DMS114 treated with DMSO at 0.1 percent for 48 hours (cell line): Measurements from ENCODE around the gene UTF1.
"Not testable (repeated sequence)": the region's sequence is repeated elsewhere in the genome, so short reads cannot be mapped to it uniquely, and the experiment has no call there.

Experiments used
- DNase-seq: peaks from one replicate; lab custom pipeline; 2025; ENCODE audit not compliant: unreplicated experiment; lab: John Stamatoyannopoulos, UW

The UTF1 gene

DNA sequence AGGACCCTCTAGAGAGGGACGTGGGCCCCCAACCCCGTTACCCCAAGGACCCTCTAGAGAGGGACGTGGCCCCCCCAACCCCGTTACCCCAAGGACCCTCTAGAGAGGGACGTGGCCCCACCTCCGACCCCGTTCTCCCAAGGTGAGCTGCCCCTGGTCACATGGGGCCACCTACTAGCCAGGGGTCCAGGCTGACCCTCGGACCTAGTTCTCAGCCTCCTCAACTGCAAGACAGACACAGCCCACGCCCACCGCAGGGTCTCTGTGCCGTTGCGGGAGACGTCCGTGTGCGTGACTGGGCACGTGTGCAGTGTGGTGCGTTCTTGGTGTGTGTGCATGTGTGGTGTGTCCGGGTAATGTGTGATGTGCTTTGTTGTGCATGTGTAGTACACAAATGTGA, 21.6 kb upstream of the UTF1 start:
- DNase-seq: no peak

DNA sequence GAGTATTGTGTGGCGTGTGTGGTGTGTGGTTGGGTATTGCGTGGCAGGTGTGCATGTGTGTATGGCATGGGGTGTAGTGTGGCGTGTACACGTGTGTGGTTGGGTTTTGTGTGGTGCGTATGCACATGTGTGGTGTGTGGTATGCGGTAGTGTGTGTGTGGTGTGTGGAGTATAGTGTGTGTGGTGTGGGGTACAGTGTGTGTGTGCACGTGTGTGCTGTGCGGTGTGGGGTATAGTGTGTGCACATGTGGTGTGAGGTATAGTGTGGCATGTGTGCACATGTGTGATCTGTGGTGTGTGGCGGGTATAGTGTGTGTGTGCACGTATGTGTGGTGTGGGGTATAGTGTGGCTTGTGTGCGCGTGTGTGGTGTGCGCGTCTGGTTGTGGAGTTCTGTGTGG, 20.9 kb upstream of the UTF1 start:
- DNase-seq: no peak

DNA sequence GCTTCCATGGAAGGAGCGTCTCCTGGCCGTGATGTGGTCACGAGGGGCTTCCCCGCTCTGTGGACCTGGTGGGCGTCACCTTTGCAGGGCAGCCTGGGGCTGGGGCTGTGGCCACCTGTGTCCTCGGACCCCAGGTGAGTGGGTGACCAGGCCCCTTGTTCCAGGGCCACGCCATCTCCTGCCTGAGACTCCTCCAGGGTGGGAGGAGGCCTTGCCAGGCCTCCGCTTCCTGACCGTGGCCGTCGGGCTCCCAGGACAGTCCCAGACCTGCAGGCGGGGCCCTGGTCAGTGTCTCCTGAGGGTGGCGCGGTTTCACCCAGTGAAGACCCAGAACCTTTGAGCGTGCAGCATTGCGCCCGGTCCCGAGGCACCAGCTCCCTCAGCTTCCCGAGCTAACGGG, 20.4 kb upstream of the UTF1 start:
- no peak for DNase-seq

DNA sequence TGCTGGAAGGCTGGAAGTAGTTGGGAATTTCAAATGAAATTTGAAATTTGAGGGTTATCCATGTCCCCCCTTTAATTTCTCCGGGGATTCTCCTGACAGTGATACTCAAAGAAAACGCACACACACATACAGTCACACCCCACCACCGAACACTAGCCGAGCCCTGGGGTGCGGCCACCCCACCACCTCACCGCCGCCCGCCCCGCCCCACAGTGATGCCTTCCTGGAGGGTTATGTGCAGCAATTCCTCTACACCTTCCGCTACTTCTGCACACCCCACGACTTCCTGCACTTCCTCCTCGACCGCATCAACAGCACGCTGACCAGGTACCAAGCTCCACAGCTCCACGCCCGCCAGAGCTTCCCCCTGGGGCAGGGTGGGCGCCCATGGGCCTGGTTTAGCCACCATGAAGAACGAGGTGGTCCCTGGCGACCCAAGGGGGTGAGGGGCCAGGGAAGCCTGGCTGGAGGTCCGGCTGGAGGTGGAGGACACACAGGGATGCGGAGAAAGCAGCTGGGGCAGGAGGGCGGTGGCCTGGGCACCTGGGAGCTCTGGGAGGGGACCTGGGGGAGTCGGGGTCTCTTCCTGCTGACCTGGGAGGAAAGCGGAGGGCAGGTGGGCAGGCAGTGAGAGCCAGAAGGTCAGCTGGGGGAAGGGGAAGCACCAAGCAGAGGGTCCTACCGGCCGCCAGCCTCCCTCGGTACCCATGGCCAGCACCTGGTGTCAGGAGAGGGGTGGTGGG, 19.4 kb upstream of the UTF1 start:
- DNase-seq: no peak

DNA sequence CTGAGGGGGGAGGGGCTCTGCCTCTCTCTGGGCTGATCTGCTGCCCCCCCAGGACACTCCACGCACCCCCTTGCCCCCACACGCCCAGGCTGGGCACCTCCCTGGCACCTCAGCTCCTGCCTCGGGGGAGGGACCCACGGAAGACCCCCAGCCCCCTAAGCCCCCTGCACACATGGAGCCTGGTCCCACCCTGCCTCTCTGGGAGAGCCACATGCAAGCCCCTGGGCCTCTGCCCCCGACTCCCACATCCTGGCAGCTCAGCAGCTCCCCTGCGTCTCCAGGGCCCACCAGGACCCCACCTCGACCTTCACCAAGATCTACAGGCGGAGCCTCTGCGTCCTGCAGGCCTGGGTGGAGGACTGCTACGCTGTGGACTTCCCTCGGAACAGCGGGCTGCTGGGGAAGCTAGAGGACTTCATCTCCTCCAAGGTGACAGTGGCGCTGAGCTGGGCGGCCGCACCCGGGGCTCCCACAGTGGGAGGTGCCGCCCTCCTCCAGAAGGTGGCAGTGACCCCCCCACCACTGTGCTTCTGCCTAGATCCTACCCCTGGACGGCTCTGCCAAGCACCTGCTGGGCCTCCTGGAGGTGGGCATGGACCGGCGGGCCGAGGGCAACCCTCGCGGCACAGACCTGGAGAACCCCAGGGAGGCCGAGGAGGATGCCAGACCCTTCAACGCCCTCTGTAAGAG, 18.7 kb upstream of the UTF1 start:
- no peak for DNase-seq

DNA sequence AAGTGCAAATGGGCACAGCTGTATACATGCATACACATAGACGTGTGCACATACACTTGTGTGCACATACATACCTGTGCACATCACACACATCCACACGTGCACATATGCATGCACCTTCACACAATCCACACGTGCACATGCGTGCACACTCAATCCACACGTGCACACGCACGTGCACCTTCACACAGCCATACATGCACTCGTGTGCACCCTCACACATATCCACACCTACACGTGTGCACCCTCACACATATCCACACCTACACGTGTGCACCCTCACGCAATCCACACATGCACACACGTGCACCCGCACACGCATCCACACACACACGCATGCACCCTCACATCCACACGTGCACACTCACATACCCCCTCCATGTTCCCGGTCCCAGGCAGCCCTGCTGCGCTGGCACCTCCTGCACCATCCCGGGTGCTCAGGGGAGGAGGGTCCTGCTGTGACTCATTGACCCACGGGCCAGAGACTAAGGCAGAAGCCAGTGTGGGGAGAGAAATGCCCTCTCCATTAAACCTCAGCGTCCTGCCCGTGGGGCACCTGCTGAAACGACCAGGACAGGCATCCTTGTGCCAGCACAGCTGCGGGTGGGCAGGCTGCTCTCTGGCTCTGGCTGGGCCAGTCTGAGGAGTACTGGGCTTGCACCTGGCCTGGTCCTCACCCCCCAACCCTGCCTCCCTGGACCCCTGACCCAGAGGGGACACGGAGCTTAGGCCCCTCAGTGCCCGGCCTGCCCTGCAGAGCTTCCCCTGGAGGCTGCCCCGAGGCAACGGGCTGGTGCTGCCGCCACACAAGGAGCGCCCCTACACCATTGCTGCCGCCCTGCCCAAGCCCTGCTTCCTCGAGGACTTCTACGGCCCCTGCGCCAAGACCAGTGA, 17.8 kb upstream of the UTF1 start:
- no peak for DNase-seq

DNA sequence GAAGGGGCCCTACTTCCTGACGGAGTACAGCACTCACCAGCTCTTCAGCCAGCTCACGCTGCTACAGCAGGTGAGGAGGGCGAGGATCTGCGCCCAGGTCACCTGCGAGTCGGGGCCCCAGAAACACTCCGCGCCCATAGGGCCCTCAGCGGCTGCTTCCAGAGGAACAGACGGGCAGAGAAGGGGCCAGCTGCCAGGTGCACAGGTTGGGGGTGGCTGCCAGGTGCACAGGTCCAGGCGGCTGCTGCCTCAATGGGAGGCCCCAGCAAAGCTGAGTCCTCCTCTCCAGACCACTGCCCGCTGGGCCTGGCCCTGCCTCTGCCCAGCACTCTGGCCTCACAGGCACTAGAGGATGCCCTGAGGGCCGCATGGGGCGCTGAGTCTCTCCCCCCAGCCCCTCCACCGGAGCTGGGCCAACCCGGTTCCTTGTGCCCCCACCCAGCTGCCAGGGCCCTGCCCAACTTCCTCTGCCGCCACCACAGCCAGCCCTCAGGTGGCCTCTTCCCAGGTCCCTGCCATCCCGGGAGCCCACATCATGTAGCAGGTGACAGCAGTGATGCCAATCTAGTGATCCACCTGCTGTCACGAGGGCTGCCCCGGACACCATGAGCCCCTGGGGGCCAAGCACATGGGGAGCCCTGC, 17.0 kb upstream of the UTF1 start:
- DNase-seq: no peak

DNA sequence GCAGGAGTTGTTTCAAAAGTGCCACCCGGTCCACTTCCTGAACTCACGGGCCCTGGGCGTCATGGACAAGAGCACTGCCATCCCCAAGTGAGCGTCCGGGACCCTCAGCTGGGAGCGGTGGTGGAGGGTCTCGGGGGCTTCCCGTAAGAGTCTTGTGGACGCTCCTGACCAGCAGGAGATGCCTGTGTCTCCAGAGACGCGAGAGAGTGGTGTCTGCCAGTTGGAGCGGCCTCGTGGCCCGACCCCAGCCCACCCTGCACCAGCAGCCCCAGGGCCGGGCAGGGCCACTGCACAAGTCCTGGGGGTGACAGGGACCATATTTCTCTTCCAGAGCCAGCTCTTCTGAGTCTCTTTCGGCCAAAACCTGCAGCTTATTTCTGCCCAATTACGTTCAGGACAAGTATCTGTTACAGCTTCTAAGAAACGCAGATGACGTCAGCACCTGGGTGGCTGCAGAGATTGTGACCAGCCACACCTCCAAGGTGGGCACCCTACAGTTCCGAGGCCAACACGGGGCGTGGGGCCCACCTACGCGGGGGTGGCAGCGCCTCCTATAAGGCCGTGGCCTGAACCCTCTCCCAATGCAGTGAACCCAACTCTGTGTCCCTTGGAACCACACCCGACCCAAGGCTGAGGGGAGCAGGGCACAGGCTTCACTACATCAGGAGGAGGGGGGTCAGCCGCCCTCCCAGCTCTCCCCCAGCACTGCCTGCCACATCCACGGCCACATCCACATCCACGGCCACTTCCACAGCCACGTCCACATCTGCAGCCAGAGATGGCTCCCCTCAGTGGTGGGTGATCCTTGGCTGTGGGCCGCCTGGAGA, 16.2 kb upstream of the UTF1 start:
- DNase-seq: no peak

DNA sequence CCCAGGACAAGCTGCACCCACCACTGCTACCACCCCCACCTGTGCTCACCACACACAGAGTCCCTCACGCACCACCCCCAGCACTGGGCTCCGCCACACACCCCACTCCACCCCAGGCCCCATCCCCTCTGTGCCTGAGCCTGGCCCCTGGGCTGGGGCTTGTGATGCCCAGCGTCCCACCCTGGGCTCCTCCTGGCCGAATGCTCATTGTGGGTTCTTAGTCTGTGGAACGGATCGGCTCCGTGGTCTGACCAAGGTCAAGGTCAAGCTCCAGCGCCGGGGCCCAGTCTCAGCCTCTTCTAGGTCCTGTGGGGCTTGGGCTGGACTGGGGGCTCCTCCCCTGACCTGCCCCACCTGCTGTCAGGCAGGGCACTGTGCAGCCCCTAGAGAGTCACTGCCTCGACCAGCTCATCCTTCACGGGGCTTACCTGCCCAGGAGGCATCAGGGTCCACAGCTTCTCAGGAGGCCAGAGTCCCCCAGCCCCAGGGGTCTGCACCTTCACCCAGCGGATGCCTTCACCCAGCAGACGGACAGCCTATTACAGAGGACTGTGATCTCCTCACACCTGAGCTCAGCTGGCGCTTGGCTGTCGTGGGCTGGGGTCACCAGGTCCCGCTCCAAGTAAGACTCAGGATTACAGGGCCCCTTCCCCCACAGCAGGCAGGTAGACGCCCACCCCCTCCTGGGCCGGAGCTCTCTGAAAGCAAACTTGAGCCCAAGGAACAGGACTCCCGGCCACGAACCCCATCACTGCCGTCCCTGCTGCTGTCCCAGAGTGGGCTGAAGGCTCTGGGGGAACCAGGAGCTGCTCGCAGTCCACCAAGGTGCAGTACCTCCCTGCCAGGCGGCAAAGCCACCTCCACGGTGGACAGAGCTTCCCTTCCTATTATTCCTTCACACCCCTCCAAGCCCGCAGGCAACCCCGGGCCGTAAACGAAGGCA, 15.3 kb upstream of the UTF1 start:
- DNase-seq: no peak

DNA sequence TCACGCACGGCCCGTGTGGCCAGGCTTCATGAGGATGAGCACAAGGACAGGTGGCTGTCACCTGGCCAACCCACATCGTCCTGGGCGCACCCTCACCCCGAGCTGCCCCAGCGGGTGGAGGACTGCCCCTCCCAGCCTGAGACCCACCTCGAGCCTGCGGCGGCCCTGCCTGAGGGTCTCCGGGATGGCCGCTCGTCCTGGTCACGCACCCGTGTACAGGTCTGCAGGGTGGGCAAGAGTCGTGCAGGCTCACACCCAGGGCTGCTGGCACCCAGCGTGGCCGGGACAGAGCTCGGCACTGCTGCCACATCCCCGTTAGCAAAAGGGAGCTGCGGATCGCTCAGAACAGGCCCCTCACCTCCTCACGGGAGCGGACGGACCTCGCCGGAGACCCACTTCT, 14.4 kb upstream of the UTF1 start:
- no peak for DNase-seq

DNA sequence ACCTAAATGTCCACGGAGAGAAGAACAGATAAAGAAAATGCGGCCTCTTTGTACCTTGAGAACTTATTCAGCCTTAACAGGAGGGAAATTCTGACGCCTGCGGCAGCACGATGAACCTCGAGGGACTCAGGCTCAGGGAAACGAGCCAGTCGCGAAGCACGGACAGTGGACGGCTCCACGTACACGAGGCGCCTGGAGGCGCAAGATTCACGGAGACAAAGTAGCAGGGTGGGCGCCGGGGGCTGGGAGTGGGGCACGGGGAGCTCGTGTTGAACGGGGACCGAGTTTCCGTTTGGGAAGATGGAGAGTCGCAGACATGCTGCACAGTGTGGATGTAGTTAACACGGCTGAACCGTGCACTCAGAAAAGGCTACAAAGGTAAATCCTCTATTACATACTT, 13.2 kb upstream of the UTF1 start:
- no peak for DNase-seq

DNA sequence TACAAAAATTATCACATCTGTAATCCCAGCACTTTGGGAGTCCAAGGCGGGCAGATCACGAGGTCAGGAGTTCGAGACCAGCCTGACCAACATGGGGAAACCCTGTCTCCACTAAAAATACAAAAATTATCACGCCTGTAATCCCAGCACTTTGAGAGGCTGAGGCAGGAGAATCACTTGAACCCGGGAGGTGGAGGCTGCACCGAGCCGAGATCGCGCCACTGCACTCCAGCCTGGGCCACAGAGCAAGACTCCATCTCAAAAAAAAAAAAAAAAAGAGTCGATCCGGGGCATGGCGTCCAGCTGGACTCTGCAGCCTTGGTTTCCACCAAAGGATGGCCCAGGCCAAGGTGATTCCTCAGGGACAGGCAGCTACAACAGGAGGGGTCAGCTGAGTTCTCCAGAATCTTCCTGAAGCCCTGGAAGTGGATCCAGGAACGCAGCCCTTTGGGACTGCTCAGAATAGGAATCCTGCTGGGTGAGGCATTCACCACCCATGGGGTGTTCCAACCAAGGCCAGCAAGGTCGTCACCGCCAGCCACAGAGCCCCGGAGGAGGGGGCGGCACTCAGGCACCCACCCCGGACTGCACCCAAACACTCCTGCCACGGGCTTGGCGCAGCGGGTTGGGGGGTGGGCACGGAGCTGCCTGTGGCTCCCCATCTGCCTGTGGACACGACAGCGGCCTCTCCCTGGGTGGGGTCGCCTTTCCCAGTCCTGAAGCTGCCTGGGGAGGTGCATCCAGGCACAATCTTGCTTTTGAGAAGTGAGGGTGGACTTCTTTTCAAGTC, 12.0 kb upstream of the UTF1 start:
- DNase-seq: no peak

DNA sequence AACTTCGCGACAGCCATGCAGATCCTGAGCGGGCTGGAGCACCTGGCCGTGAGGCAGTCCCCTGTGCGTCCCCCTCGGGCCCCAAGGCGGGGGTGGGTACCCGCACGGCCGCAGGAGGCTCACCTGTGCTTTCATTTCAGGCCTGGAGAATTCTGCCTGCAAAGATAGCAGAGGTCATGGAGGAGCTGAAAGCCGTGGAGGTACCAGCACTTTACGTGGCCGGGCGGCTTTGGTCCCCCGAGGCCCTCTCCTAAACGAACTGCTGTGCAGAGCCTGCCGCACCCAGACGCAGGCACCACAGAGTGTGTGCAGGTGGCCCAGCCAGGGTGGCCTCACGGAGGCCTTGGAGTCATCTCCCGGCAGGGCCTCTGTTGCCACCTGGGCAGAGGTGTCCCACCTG, 11.1 kb upstream of the UTF1 start:
- no peak for DNase-seq

DNA sequence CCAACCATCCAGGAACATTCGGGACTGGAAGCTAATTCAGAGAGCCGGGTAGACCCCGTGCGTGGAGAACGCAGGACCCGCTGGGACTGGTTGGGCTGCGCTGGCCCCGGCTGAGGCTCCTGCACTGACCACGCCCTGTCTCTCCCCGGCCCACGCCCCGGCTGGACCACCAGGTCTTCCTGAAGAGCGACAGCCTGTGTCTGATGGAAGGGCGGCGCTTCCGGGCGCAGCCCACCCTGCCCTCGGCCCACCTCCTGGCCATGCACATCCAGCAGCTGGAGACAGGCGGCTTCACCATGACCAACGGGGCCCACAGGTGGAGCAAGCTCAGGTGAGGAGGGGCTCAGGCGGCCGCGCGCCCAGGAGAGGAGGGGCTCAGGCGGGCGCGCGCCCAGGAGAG, 10.2 kb upstream of the UTF1 start:
- DNase-seq: no peak

DNA sequence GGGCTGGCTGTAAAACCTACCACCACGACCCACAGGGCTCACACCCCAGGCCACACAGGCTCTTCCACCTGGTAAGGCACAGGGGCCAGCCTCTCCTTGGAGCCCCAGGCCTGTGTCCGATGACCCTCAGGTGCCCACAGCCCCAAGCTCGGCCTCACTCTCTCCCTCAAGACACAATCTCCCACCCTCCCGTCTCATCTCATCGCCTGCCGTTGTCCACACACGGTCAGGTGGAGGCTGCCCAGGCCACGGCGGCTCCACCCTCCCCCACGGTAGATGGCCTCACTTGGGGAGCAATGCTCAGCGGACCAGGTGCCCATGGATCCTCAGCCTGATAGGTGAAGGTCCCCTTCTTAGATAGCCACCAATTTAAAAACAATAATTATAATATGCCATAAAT, 8.7 kb upstream of the UTF1 start:
- no peak for DNase-seq

DNA sequence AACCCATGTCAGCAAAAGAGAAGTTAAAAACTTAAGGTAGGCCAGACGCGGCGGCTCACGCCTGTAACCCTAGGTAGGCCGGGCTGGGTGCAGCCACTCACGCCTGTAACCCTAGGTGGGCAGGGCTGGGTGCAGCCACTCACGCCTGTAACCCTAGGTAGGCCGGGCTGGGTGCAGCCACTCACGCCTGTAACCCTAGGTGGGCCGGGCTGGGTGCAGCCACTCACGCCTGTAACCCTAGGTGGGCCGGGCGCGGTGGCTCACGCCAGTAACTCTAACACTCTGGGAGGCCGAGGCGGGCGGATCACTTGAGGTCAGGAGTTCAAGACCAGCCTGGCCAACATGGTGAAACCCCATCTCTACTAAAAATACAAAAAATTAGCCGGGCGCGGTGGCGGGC, 8.3 kb upstream of the UTF1 start:
- DNase-seq: not testable (repeated sequence)

DNA sequence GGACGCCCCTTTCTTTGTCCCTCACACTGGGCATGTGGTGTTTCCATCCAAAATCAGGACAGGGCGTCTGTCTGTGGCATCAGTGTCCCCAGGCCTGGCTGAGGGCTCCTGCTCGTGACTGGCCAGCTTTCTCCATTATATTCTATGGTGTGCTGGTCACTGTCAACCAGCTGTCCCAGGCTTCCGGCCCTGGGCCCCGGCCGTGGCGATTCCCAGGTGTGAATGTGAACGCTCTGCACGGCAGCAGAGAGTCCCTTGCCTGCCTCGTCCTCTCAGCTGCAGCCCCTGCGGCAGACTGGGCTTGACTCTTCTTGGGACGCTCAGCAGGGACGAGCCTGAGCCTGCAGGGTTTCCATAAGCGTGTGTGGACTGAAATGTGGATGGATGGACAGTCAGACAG, 5.9 kb upstream of the UTF1 start:
- no peak for DNase-seq

DNA sequence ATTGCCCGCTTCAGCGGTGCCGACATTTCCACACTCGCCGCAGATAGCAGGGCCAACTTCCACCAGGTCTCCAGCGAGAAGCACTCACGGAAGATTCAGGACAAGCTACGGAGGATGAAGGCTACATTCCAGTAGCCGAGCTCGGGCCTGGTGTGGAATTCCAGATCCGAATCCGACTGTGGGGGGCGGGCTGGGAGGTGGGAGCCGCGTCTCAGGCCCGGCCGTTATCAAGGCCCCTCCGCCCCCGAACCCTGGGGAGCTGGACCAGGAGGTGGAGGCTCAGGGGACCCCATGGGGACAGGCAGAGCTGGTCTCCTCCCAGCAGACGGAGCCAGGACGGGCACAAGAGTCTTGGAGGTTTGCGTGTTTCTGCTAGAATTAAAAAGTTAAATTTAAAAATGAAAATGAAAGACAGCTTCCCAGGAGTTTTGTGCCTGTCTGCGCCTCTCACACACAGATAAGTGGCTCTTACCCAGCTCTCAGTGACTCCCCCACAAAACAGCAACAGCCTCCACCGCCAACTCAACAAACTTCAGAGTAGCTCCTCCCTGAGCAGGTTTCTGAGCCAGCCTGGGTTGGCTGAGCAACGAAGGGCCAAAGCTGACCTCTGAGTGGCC, 5.2 kb upstream of the UTF1 start:
- DNase-seq: no peak
